HCT116 (cell line): ENCODE results near the gene KYNU. TPM values are rescaled to one million over a fixed set of nuclear protein-coding genes. Genes with fewer than 3 reads are reported as not detected.

ENCODE experiments used
- ATAC-seq: fragments of 200-7000 bp; cut with Tn5 transposase; 2 replicates; pipeline ENCODE4 v1.9.1; 2020; ENCODE audit warnings: mild to moderate bottlenecking, moderate library complexity
- BruUV-seq: library from RNA; stranded (reverse); fragments of 400-500 nt; replicated peaks from 2 replicates; lab custom pipeline; 2021; lab: Mats Ljungman, UMichigan
- CTCF ChIA-PET: fragments of 300-600 bp; sonication (Branson Sonifier 250); formaldehyde crosslinking; loops from one replicate; lab custom pipeline; 2021; ENCODE audit warnings: antibody characterized with exemption; lab: Charles Lee
- POLR2A ChIA-PET: fragments of 300-600, 350-600 bp; sonication (Branson Sonifier 250); formaldehyde crosslinking; loops from one replicate; lab custom pipeline; 2021; ENCODE audit warnings: antibody characterized with exemption; lab: Charles Lee
- RAD21 ChIA-PET, 2 experiments: fragments of 300-600 bp; sonication (Branson Sonifier 250); formaldehyde crosslinking; loops; one replicate each; lab custom pipeline; 2023; ENCODE audit warnings: low total read pairs in 2 of 2; ENCODE audit not compliant: uncharacterized antibody in 2 of 2, unreplicated experiment in 2 of 2, low non-redundant PET in 1 of 2; lab: Charles Lee
- DNase-seq: peaks from one replicate; pipeline ENCODE4 v3.0.0-alpha.2; 2010; ENCODE audit warnings: low read depth, low spot score
- H2AFZ ChIP-seq: fragments of 200-600 bp; shearing (Covaris generic), sonication (generic); 2 replicates; pipeline ENCODE4 v1.6.1; 2017; ENCODE audit warnings: low read depth, mixed run types, mixed read lengths, antibody characterized with exemption, low read length; ENCODE audit not compliant: poor library complexity, severe bottlenecking
- H3K27ac ChIP-seq: 2 replicates; pipeline ENCODE4 v1.5.1; 2012; ENCODE audit warnings: low read depth, low read length
- H3K27me3 ChIP-seq: fragments of 200-600 bp; sonication (generic); 2 replicates; pipeline ENCODE4 v1.6.1; 2016; ENCODE audit warnings: mixed run types, low read length, mixed read lengths; ENCODE audit not compliant: insufficient read depth
- H3K36me3 ChIP-seq, 2 experiments: fragments of 200-500 bp in 1 of 2; fragments of 200-600 bp in 1 of 2; sonication (Bioruptor generic) in 1 of 2; sonication (generic) in 1 of 2; 2 replicates each; pipeline versions ENCODE4 v1.5.1 to v1.6.1; 2014 to 2016; ENCODE audit warnings: low read length in 2 of 2, inconsistent platforms in 1 of 2, mixed read lengths in 1 of 2, mixed run types in 1 of 2; ENCODE audit not compliant: insufficient read depth in 2 of 2, control insufficient read depth in 1 of 2
- H3K4me1 ChIP-seq, 2 experiments: fragments of 200-600 bp in 1 of 2; sonication (generic) in 1 of 2; 2 replicates each; pipeline versions ENCODE4 v1.5.1 to v1.6.1; 2012 to 2017; ENCODE audit warnings: low read length in 2 of 2, inconsistent platforms in 1 of 2, mild to moderate bottlenecking in 1 of 2, mixed read lengths in 1 of 2, mixed run types in 1 of 2, moderate library complexity in 1 of 2; ENCODE audit not compliant: insufficient read depth in 2 of 2, control insufficient read depth in 1 of 2
- H3K4me2 ChIP-seq: fragments of 200-600 bp; sonication (generic); 2 replicates; pipeline ENCODE4 v1.6.1; 2017; ENCODE audit warnings: mixed run types, low read length, mixed read lengths
- H3K4me3 ChIP-seq, 2 experiments: fragments of 200-600 bp in 1 of 2; sonication (generic) in 1 of 2; replicated peaks in 1 of 2; 2 replicates each; pipeline ENCODE4 v1.5.1; 2011 to 2016; ENCODE audit warnings: low read length in 2 of 2, control low read depth in 1 of 2, low read depth in 1 of 2, mild to moderate bottlenecking in 1 of 2, mixed read lengths in 1 of 2, mixed run types in 1 of 2
- H3K79me2 ChIP-seq: fragments of 200-600 bp; sonication (generic); 2 replicates; pipeline ENCODE4 v1.6.1; 2017; ENCODE audit warnings: mild to moderate bottlenecking, mixed run types, low read length, moderate library complexity, mixed read lengths; ENCODE audit not compliant: insufficient read depth
- H3K9ac ChIP-seq: fragments of 200-600 bp; sonication (generic); 2 replicates; pipeline ENCODE4 v1.6.1; 2016; ENCODE audit warnings: low read length, mixed read lengths
- H3K9me2 ChIP-seq: fragments of 200-600 bp; sonication (generic), shearing (Covaris generic); 2 replicates; pipeline ENCODE4 v1.6.1; 2017; ENCODE audit warnings: mixed run types, mild to moderate bottlenecking, moderate library complexity; ENCODE audit not compliant: insufficient read depth
- H3K9me3 ChIP-seq, 2 experiments: fragments of 200-500 bp in 1 of 2; fragments of 200-600 bp in 1 of 2; sonication (Bioruptor generic) in 1 of 2; sonication (generic) in 1 of 2; 2 replicates each; pipeline ENCODE4 v1.6.1; 2014 to 2017; ENCODE audit warnings: low read length in 2 of 2, mixed read lengths in 2 of 2, inconsistent platforms in 1 of 2, low read depth in 1 of 2, mild to moderate bottlenecking in 1 of 2, mixed run types in 1 of 2, moderate library complexity in 1 of 2; ENCODE audit not compliant: control insufficient read depth in 1 of 2, insufficient read depth in 1 of 2
- H4K20me1 ChIP-seq: fragments of 200-600 bp; sonication (generic), shearing (Covaris generic); 2 replicates; pipeline ENCODE4 v1.6.1; 2017; ENCODE audit warnings: mixed run types, mild to moderate bottlenecking, moderate library complexity; ENCODE audit not compliant: insufficient read depth
- ATF3 ChIP-seq: IDR thresholded peaks from 2 replicates; pipeline ENCODE4 v1.6.1; 2012
- CBX3 ChIP-seq: IDR thresholded peaks from 2 replicates; pipeline ENCODE4 v1.6.1; 2012; ENCODE audit warnings: low read depth
- CEBPB ChIP-seq: IDR thresholded peaks from 2 replicates; pipeline ENCODE4 v1.6.1; 2012; ENCODE audit warnings: low read depth
- CTCF ChIP-seq, 3 experiments: fragments of 200-600 bp in 1 of 3; sonication (generic) in 1 of 3; IDR thresholded peaks in 2 of 3; conservative IDR thresholded peaks in 1 of 3; 2 replicates each; pipeline ENCODE4 v1.5.1; 2012 to 2017; ENCODE audit warnings: low read depth in 2 of 3, low read length in 2 of 3, antibody characterized with exemption in 1 of 3, borderline replicate concordance in 1 of 3, control low read depth in 1 of 3, mild to moderate bottlenecking in 1 of 3, mixed read lengths in 1 of 3, mixed run types in 1 of 3, moderate library complexity in 1 of 3; ENCODE audit not compliant: insufficient read depth in 1 of 3
- EGR1 ChIP-seq: IDR thresholded peaks from 2 replicates; pipeline ENCODE4 v1.6.1; 2012; ENCODE audit warnings: low read depth
- ELF1 ChIP-seq: IDR thresholded peaks from 2 replicates; pipeline ENCODE4 v1.6.1; 2012; ENCODE audit warnings: low read depth, borderline replicate concordance
- EZH2 ChIP-seq: fragments of 200-600 bp; sonication (generic); IDR thresholded peaks from 2 replicates; pipeline ENCODE4 v1.6.1; 2017; ENCODE audit warnings: antibody characterized with exemption, mixed run types
- EZH2phosphoT487 ChIP-seq: fragments of 200-600 bp; IDR thresholded peaks from 2 replicates; pipeline ENCODE4 v1.6.1; 2018; ENCODE audit warnings: antibody characterized with exemption, borderline replicate concordance
- FOSL1 ChIP-seq: IDR thresholded peaks from 2 replicates; pipeline ENCODE4 v1.6.1; 2012; ENCODE audit warnings: low read depth
- JUND ChIP-seq: IDR thresholded peaks from 2 replicates; pipeline ENCODE4 v1.6.1; 2012
- MAX ChIP-seq: IDR thresholded peaks from 2 replicates; pipeline ENCODE4 v1.6.1; 2012
- POLR2A ChIP-seq: IDR thresholded peaks from 2 replicates; pipeline ENCODE4 v1.7.0; 2011; ENCODE audit warnings: borderline replicate concordance; ENCODE audit not compliant: insufficient read depth, insufficient read length; ENCODE audit errors: extremely low read depth
- POLR2AphosphoS5 ChIP-seq: IDR thresholded peaks from 2 replicates; pipeline ENCODE4 v1.6.1; 2011; ENCODE audit warnings: mild to moderate bottlenecking, low read depth, low read length, moderate library complexity
- REST ChIP-seq: IDR thresholded peaks from 2 replicates; pipeline ENCODE4 v1.6.1; 2012; ENCODE audit warnings: low read depth
- SIN3A ChIP-seq: IDR thresholded peaks from 2 replicates; pipeline ENCODE4 v1.6.1; 2012; ENCODE audit warnings: low read depth
- SRF ChIP-seq: IDR thresholded peaks from 2 replicates; pipeline ENCODE4 v1.6.1; 2012; ENCODE audit warnings: low read depth
- TCF7L2 ChIP-seq: IDR thresholded peaks from 2 replicates; pipeline ENCODE4 v1.7.0; 2011; ENCODE audit warnings: borderline replicate concordance, inconsistent platforms; ENCODE audit not compliant: insufficient read depth, insufficient read length; ENCODE audit errors: extremely low read depth
- ZBTB33 ChIP-seq: IDR thresholded peaks from 2 replicates; pipeline ENCODE4 v1.6.1; 2011; ENCODE audit warnings: mild to moderate bottlenecking, low read length, moderate library complexity; ENCODE audit not compliant: insufficient replicate concordance; ENCODE audit errors: extremely low read depth
- ZFX ChIP-seq: fragments of 450-650 bp; IDR thresholded peaks from 2 replicates; pipeline ENCODE4 v1.6.1; 2017
- ZNF274 ChIP-seq: fragments of 200-500 bp; sonication (Bioruptor generic); IDR thresholded peaks from 2 replicates; pipeline ENCODE4 v1.6.1; 2014; ENCODE audit warnings: mild to moderate bottlenecking, low read depth, low read length, inconsistent platforms
- intact Hi-C: fragments of 100-400 bp; cut with micrococcal nuclease; formaldehyde crosslinking; loops from 2 replicates; pipeline ENCODE4 v1.10.0; 2022
- total RNA-seq: library from RNA; stranded (reverse); gene quantifications from one replicate; pipeline ENCODE4 v1.2.1, GENCODE V29; 2021; ENCODE audit not compliant: unreplicated experiment

KYNU gene
- total RNA-seq, 1 experiment from 2014 or later, result 0.22 TPM

GRCh38 chr2:143075711-143076110, 198.2 kb downstream of the KYNU start:
- Histone ChIP-seq H3K4me2 (no peak overlapping the region), H3K4me3 (no peak overlapping the region), H3K27ac (no peak overlapping the region), H3K9ac (no peak overlapping the region), H3K79me2 (no peaks in the 10 kb centered on the region), H3K4me1 (no peaks in the 10 kb centered on the region), H3K27me3 (no peaks in the 10 kb centered on the region), H3K9me3 (peaks cover 0 to 4% of the 10 kb centered on the region in 2 experiments; a peak in 2 of 4 replicates), H2AFZ (no peak overlapping the region), H3K9me2 (no peaks in the 10 kb centered on the region), H4K20me1 (no peaks in the 10 kb centered on the region), H3K36me3 (no peaks in the 10 kb centered on the region)
- no TSS peak for BruUV-seq
- POLR2A ChIA-PET, result no interaction called here
- DNase-seq (no peak), ATAC-seq (no peak)
- CTCF ChIA-PET, result no interaction called here
- intact Hi-C loops, result no loop called here
- TF ChIP-seq ELF1 (no peak), SRF (no peak), CEBPB (no peak), ZFX (no peak), ZBTB33 (no peak), ZNF274 (no peak), SIN3A (no peak), JUND (no peak), EZH2 (no peak), MAX (no peak), TCF7L2 (no peak), FOSL1 (no peak), ATF3 (no peak), REST (no peak), EGR1 (no peak), POLR2A (no peak), CBX3 (no peak), POLR2AphosphoS5 (no peak), CTCF (IDR thresholded peaks at IDR 0.05 in 2 of 3, conservative IDR thresholded peaks at IDR 0.05 in 1 of 3; ENCODE audit: borderline replicate concordance in 1 of 3, insufficient read depth in 1 of 3, low read depth in 2 of 3, low read length in 2 of 3) (no peak), EZH2phosphoT487 (no peak)
- RAD21 ChIA-PET, result no interaction called here
